K562 (cell line): ENCODE results near the gene KCTD19. TPM values are rescaled to one million over a fixed set of nuclear protein-coding genes. Genes with fewer than 3 reads are reported as not detected.

ENCODE experiments used
- ATAC-seq: fragments of 200-7000 bp; cut with Tn5 transposase; 3 replicates; pipeline ENCODE4 v1.9.1; 2020; ENCODE audit warnings: moderate library complexity
- BruUV-seq: library from RNA; stranded (reverse); fragments of 400-500 nt; replicated peaks from 2 replicates; lab custom pipeline; 2021; lab: Mats Ljungman, UMichigan
- CTCF ChIA-PET: fragments of 300-600 bp; formaldehyde crosslinking; extraction: SDS; loops from one replicate; lab custom pipeline; 2021; ENCODE audit warnings: low intra/inter-chr PET ratio; lab: Yijun Ruan, JAX
- POLR2A ChIA-PET: fragments of 300-600, 350-650 bp; sonication (Branson Sonifier 250); formaldehyde crosslinking; extraction: SDS; loops from one replicate; lab custom pipeline; 2021; ENCODE audit warnings: antibody characterized with exemption, inconsistent platforms; lab: Yijun Ruan, JAX
- DNase-seq, 4 experiments: peaks; one replicate each; pipeline versions ENCODE4 v3.0.0 to v3.0.0-alpha.2; 2011 to 2018; ENCODE audit warnings: low spot score in 3 of 4, mixed read lengths in 3 of 4; ENCODE audit errors: extremely low read depth in 1 of 4
- FAIRE-seq: peaks from 2 replicates; lab custom pipeline; 2011; peaks lifted over from hg19 to GRCh38; lab: Jason Lieb, UNC
- H2AFZ ChIP-seq: 2 replicates; pipeline ENCODE4 v1.6.0; 2011; ENCODE audit warnings: low read depth, low read length, control low read depth, inconsistent platforms
- H3K27ac ChIP-seq: fragments of 200-600 bp; 3 replicates; pipeline ENCODE4 v1.8.0; 2011; ENCODE audit warnings: low read depth, mild to moderate bottlenecking, control low read depth, inconsistent platforms, low read length, moderate library complexity, mixed read lengths; ENCODE audit errors: extremely low read depth
- H3K27me3 ChIP-seq, 2 experiments: fragments of 300-600 bp in 1 of 2; 2 replicates in 1 of 2; 3 replicates in 1 of 2; pipeline versions ENCODE4 v1.6.0 to v1.8.0; 2011; ENCODE audit warnings: inconsistent platforms in 2 of 2, low read length in 2 of 2, mild to moderate bottlenecking in 1 of 2, mixed read lengths in 1 of 2, moderate library complexity in 1 of 2; ENCODE audit not compliant: control insufficient read depth in 2 of 2, insufficient read depth in 2 of 2
- H3K36me3 ChIP-seq: fragments of 300-600 bp; 3 replicates; pipeline ENCODE4 v1.8.0; 2011; ENCODE audit warnings: mild to moderate bottlenecking, low read length, inconsistent platforms; ENCODE audit not compliant: control insufficient read depth, insufficient read depth
- H3K4me1 ChIP-seq, 2 experiments: fragments of 200-600 bp in 1 of 2; replicated peaks in 1 of 2; 2 replicates in 1 of 2; 3 replicates in 1 of 2; pipeline versions ENCODE4 v1.5.1 to v1.8.0; 2011; ENCODE audit warnings: inconsistent platforms in 2 of 2, low read length in 2 of 2, mild to moderate bottlenecking in 1 of 2, mixed read lengths in 1 of 2, moderate library complexity in 1 of 2; ENCODE audit not compliant: control insufficient read depth in 2 of 2, insufficient read depth in 2 of 2
- H3K4me2 ChIP-seq: 2 replicates; pipeline ENCODE4 v1.6.1; 2011; ENCODE audit warnings: low read length, control low read depth, inconsistent platforms, mixed read lengths; ENCODE audit not compliant: insufficient read depth
- H3K4me3 ChIP-seq: fragments of 200-600 bp; sonication (generic), shearing (Covaris generic); 2 replicates; pipeline ENCODE4 v1.5.1; 2016; ENCODE audit warnings: control low read depth, inconsistent platforms
- H3K79me2 ChIP-seq: fragments of 200-600 bp; 3 replicates; pipeline ENCODE4 v1.8.0; 2011; ENCODE audit warnings: low read length, inconsistent platforms; ENCODE audit not compliant: control insufficient read depth, insufficient read depth
- H3K9ac ChIP-seq, 2 experiments: 2 replicates each; pipeline versions ENCODE4 v1.6.0 to v1.6.1; 2011; ENCODE audit warnings: low read depth in 2 of 2, low read length in 2 of 2, control low read depth in 1 of 2, inconsistent platforms in 1 of 2, mild to moderate bottlenecking in 1 of 2, mixed read lengths in 1 of 2; ENCODE audit not compliant: insufficient read depth in 1 of 2
- H3K9me1 ChIP-seq: one replicate; pipeline ENCODE4 v1.6.0; 2011; ENCODE audit warnings: inconsistent platforms, mild to moderate bottlenecking, low read length, moderate library complexity; ENCODE audit not compliant: control insufficient read depth, insufficient read depth
- H3K9me3 ChIP-seq: replicated peaks from 2 replicates; pipeline ENCODE4 v1.5.1; 2011; ENCODE audit warnings: low read depth, low read length, inconsistent platforms; ENCODE audit not compliant: control insufficient read depth, insufficient read depth
- H4K20me1 ChIP-seq: replicated peaks from 2 replicates; pipeline ENCODE4 v1.6.1; 2011; ENCODE audit warnings: low read length, inconsistent platforms, mixed read lengths; ENCODE audit not compliant: control insufficient read depth, insufficient read depth
- BCL6 ChIP-seq: fragments of 250-450 bp; sonication (Bioruptor Pico); IDR thresholded peaks from 2 replicates; pipeline ENCODE4 v1.4.0; 2020
- CBX3 ChIP-seq, 2 experiments: IDR thresholded peaks; 1 replicate in 1 of 2; 2 replicates in 1 of 2; pipeline ENCODE4 v1.6.1; 2012; ENCODE audit warnings: inconsistent platforms in 2 of 2, low read length in 2 of 2, borderline replicate concordance in 1 of 2, control low read depth in 1 of 2
- HCFC1 ChIP-seq: IDR thresholded peaks from 2 replicates; pipeline ENCODE4 v1.6.1; 2012; ENCODE audit warnings: low read depth, low read length, improper control_type of control experiment
- KHSRP ChIP-seq: fragments of 450-650 bp; IDR thresholded peaks from 2 replicates; pipeline ENCODE4 v1.6.1; 2017
- MYBL2 ChIP-seq, 2 experiments: fragments of 450-650 bp in 1 of 2; sonication (generic) in 1 of 2; formaldehyde crosslinking in 1 of 2; IDR thresholded peaks; 2 replicates each; pipeline versions ENCODE4 v1.6.1 to v1.8.1; 2017 to 2022; ENCODE audit warnings: borderline replicate concordance in 1 of 2, inconsistent platforms in 1 of 2, low read depth in 1 of 2, mild to moderate bottlenecking in 1 of 2, missing genetic modification reagents in 1 of 2, moderate library complexity in 1 of 2
- RBM39 ChIP-seq: fragments of 200-400 bp; formaldehyde crosslinking; optimal IDR thresholded peaks from 2 replicates; pipeline ENCODE3; 2018; ENCODE audit warnings: low read depth, low read length
- SMAD2 ChIP-seq: fragments of 150-350 bp; IDR thresholded peaks from 2 replicates; pipeline ENCODE4 v1.6.1; 2014; ENCODE audit warnings: low read depth, mild to moderate bottlenecking, low read length
- SNIP1 ChIP-seq: fragments of 450-650 bp; IDR thresholded peaks from 2 replicates; pipeline ENCODE4 v1.7.1; 2017; ENCODE audit warnings: low read depth, mild to moderate bottlenecking
- U2AF1 ChIP-seq: fragments of 200-400 bp; formaldehyde crosslinking; optimal IDR thresholded peaks from 2 replicates; pipeline ENCODE3; 2017; ENCODE audit warnings: mild to moderate bottlenecking, low read depth, low read length, moderate library complexity
- XRCC5 ChIP-seq: fragments of 200-400 bp; formaldehyde crosslinking; IDR thresholded peaks from 2 replicates; pipeline ENCODE4 v1.6.1; 2017; ENCODE audit warnings: low read depth, mild to moderate bottlenecking, low read length
- ZNF124 ChIP-seq: sonication (generic); formaldehyde crosslinking; IDR thresholded peaks from 2 replicates; pipeline ENCODE4 v1.8.1; 2022; ENCODE audit warnings: missing genetic modification reagents
- ZNF518B ChIP-seq: fragments of 250-450 bp; sonication (Bioruptor Pico); IDR thresholded peaks from 2 replicates; pipeline ENCODE4 v1.5.0; 2021; ENCODE audit warnings: mild to moderate bottlenecking, moderate library complexity
- ZNF668 ChIP-seq: fragments of 250-450 bp; sonication (Bioruptor Pico); IDR thresholded peaks from 2 replicates; pipeline ENCODE4 v1.8.0; 2022; ENCODE audit warnings: mild to moderate bottlenecking, inconsistent platforms
- WGBS: fragments of 100-300 bp; shearing (Covaris generic); methylation state at CpG from one replicate; pipeline ENCODE4 v1.1.6; 2016; ENCODE audit warnings: low coverage, mixed read lengths; ENCODE audit not compliant: insufficient coverage; ENCODE audit errors: missing lambda C conversion rate; 5-methylcytosine and 5-hydroxymethylcytosine counted together
- in situ Hi-C: fragments of 300-500 bp; cut with MboI; formaldehyde crosslinking; loops from 4 replicates; pipeline ENCODE4 v1.15.0; 2018; ENCODE audit warnings: inconsistent platforms, mixed read lengths
- intact Hi-C: fragments of 100-400 bp; cut with micrococcal nuclease; formaldehyde crosslinking; loops from 2 replicates; pipeline ENCODE4 v1.14.2; 2022
- polyA plus RNA-seq, 8 experiments: library from polyadenylated mRNA; depleted of rRNA in 4 of 8; stranded (reverse) in 5 of 8; unstranded in 3 of 8; fragments of >200 nt; fragmentation: Nextera tagmentation in 2 of 8; fragmentation: Illumina TruSeq in 1 of 8; extraction: Ambion mirVana in 2 of 8; extraction: Trizol in 1 of 8; gene quantifications; 2 replicates each; pipeline versions ENCODE4 v1.2.1 to v1.2.3, GENCODE V29; 2011 to 2014; ENCODE audit warnings: inconsistent platforms in 1 of 8, missing spikeins in 1 of 8
- total RNA-seq, 7 experiments: library from RNA; depleted of rRNA in 6 of 7; stranded (reverse); fragments of >200 nt in 6 of 7; fragmentation: Illumina TruSeq in 2 of 7; extraction: Trizol in 2 of 7; gene quantifications; 2 replicates each; pipeline versions ENCODE4 v1.2.1 to v1.2.3, GENCODE V29; 2011 to 2021; ENCODE audit warnings: low replicate concordance in 1 of 7

KCTD19 gene
- total and polyA plus RNA-seq, 9 of the 15 experiments (the other 6 are each of a cell fraction or from before 2014, with no cell fraction given), result 0.03 to 0.91 (median 0.22) TPM; not detected in 2

DNA sequence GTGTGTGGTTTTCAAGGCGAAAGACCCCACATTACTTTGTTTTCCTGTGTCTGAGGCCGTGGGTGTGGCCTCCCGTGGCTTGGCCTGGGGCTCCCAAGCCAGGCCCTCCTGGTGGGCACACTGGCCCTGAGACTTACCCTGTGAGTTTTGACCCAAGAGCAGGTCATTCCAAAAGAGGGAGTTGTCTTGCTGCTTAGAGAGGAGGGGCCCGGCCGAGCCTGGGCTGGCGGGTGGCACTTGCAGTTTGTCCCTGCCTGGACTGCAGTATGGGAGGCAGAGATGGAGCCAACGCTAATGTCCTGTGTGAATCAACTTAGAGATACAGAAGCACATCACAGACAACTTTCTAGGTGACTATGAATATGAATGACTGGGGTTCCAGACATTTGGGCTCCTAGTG is 24.5 kb downstream of the KCTD19 start:
- H3K36me3 ChIP-seq, result no peaks in the 10 kb centered on the region
- intact Hi-C loops (no loop called here), in situ Hi-C loops (no loop called here)
- no peaks in the 10 kb centered on the region for H4K20me1 ChIP-seq
- no peaks in the 10 kb centered on the region for H3K9me3 ChIP-seq
- BruUV-seq, result no TSS peak
- ATAC-seq (no peak), FAIRE-seq (no peak), DNase-seq (no peak)
- peaks cover 0 to 10% of the 10 kb centered on the region in 2 experiments; a peak in 1 of 5 replicates for H3K4me1 ChIP-seq
- no peak overlapping the region for H3K9ac ChIP-seq
- H2AFZ ChIP-seq, result no peak overlapping the region
- no peak overlapping the region for H3K4me3 ChIP-seq
- peaks cover 10 to 15% of the 10 kb centered on the region in 2 experiments; a peak in 4 of 5 replicates for H3K27me3 ChIP-seq
- ChIA-PET POLR2A (interaction anchor here (0.9 kb wide), 1 partner anchor 41 kb away, joined by 3 read pairs; no protein-coding TSS in a partner anchor), CTCF (no interaction called here)
- WGBS, result 16% methylated on average over 7 of the region's 7 CpGs
- no peak overlapping the region for H3K27ac ChIP-seq
- H3K4me2 ChIP-seq, result no peak overlapping the region
- no peaks in the 10 kb centered on the region for H3K79me2 ChIP-seq
- TF ChIP-seq SNIP1, result no peak
- no peaks in the 10 kb centered on the region for H3K9me1 ChIP-seq

GRCh38 chr16:67301080-67301782 is 25.3 kb downstream of the KCTD19 start:
- H3K9ac ChIP-seq, result no peak overlapping the region
- TF ChIP-seq ZNF668 (CRISPR knock-in tag) (no peak), CBX3 (IDR thresholded peaks at IDR 0.05; ENCODE audit: borderline replicate concordance in 1 of 2, low read length in 2 of 2) (no peak), ZNF518B (CRISPR knock-in tag) (no peak), HCFC1 (no peak), RBM39 (no peak), ZNF124 (CRISPR knock-in tag) (no peak), KHSRP (no peak), U2AF1 (no peak), MYBL2 (IDR thresholded peaks at IDR 0.05; ENCODE audit: low read depth) (no peak), MYBL2 (CRISPR knock-in tag; IDR thresholded peaks at IDR 0.05; ENCODE audit: borderline replicate concordance) (no peak), SMAD2 (no peak), BCL6 (no peak), XRCC5 (no peak)

More at GRCh38 chr16:67301080-67301782, 25.3 kb downstream of the KCTD19 start:
- 17% methylated on average over 9 of the region's 11 CpGs for WGBS
- Histone ChIP-seq H3K4me3 (no peak overlapping the region), H3K9me3 (no peaks in the 10 kb centered on the region), H3K4me2 (no peak overlapping the region), H3K36me3 (no peaks in the 10 kb centered on the region), H3K27me3 (peaks cover 14 to 15% of the 10 kb centered on the region in 2 experiments; a peak in 4 of 5 replicates), H2AFZ (no peak overlapping the region), H3K79me2 (no peaks in the 10 kb centered on the region), H3K4me1 (peaks cover 0 to 10% of the 10 kb centered on the region in 2 experiments; a peak in 1 of 5 replicates), H3K27ac (no peak overlapping the region), H3K9me1 (no peaks in the 10 kb centered on the region), H4K20me1 (no peaks in the 10 kb centered on the region)
- intact Hi-C loops, result no loop called here
- FAIRE-seq (no peak), DNase-seq (no peak), ATAC-seq (no peak)
- ChIA-PET POLR2A (no interaction called here), CTCF (no interaction called here)
- BruUV-seq, result no TSS peak
- in situ Hi-C loops, result no loop called here
